Fibroblast of villous mesenchyme (primary cell): Measurements from ENCODE around the gene HUNK. TPM values are rescaled to one million over a fixed set of nuclear protein-coding genes. Genes with fewer than 3 reads are reported as not detected.

Experiments
- DNase-seq: peaks from one replicate; pipeline ENCODE4 v3.0.0-alpha.2; 2010; ENCODE audit warnings: low read depth
- H3K4me3 ChIP-seq: 2 replicates; pipeline ENCODE4 v1.5.1; 2011; ENCODE audit warnings: low read depth, mild to moderate bottlenecking, low read length
- total RNA-seq: library from RNA; depleted of rRNA; stranded (reverse); fragments of >200 nt; gene quantifications from 2 replicates; pipeline ENCODE4 v1.2.3, GENCODE V29; 2012
- TF ChIP-seq, protein P1 (sequence below): IDR thresholded peaks from 2 replicates; pipeline ENCODE4 v1.5.1; 2012; ENCODE audit warnings: low read depth, mild to moderate bottlenecking, low read length; ENCODE audit not compliant: insufficient read depth

The HUNK gene
- total RNA-seq, 1 donor: 1.3 TPM

DNA sequence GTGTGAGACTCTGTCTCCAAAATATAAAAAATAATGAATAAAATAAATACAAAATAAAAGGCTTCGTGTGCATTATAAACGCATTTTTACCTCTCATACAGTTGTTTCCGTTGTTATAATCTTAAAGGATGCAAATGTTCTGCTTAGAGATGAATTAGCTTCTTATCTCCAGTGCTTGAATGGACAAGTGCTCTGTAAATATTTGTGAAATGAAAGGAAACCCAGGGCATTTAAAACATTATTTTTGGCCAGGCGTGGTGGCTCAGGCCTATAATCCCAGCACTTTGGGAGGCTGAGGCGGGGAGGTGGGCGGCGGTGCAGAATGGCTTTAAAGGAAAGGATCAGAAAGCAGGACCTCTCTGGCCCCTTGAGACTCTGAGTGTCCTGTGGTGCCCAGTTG, 94.5 kb downstream of the HUNK start:
- DNase-seq: no peak
- TF ChIP-seq, protein P1, sequence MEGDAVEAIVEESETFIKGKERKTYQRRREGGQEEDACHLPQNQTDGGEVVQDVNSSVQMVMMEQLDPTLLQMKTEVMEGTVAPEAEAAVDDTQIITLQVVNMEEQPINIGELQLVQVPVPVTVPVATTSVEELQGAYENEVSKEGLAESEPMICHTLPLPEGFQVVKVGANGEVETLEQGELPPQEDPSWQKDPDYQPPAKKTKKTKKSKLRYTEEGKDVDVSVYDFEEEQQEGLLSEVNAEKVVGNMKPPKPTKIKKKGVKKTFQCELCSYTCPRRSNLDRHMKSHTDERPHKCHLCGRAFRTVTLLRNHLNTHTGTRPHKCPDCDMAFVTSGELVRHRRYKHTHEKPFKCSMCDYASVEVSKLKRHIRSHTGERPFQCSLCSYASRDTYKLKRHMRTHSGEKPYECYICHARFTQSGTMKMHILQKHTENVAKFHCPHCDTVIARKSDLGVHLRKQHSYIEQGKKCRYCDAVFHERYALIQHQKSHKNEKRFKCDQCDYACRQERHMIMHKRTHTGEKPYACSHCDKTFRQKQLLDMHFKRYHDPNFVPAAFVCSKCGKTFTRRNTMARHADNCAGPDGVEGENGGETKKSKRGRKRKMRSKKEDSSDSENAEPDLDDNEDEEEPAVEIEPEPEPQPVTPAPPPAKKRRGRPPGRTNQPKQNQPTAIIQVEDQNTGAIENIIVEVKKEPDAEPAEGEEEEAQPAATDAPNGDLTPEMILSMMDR: no peak
- no peak overlapping the region for H3K4me3 ChIP-seq

DNA sequence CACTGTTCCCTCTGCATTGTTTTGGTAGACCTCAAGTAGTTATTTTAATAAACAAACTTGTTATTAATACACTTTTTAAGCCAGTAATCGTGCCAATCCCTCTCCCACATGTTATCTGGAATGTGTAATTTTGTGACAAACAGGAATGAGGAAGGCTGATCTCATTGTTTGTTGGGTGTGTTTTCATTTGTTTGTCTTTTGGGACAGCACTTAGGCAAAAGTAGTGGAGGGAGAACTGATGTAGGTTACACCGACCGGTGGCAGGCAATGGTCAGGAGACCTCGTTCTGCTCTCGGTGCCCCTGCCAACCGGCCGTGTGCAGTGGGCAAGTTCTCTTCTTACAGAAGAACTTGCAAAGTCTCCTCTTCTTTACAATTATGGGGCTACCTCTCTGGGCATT, 99.8 kb downstream of the HUNK start:
- DNase-seq: no peak
- H3K4me3 ChIP-seq: no peak overlapping the region
- TF ChIP-seq, protein P1: no peak

DNA sequence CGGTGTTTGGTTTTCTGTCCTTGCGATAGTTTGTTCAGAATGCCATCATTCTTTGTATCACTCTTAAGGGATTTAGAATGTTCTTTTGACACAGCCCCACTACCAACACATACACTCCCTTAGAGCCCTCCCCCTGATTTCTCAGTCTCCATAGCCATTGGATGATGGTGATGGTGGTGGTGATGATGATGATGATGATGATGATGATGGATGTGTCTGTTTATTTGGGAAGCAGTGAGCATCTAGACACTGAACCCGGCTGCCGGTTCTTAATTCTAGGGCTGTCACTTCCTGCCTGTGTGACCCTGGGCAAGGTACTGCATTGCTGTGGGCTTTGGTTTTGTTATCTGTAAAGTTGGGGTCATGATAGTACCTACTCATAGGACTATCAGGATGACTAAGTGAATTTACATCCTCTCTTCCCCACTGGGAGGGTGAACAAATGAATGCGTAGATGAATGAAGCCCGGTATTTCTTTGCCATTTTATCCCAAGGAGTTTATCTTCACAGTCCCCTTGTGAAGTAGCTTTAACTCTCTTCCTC, 100.7 kb downstream of the HUNK start:
- TF ChIP-seq, protein P1: no peak
- H3K4me3 ChIP-seq: no peak overlapping the region
- no peak for DNase-seq

DNA sequence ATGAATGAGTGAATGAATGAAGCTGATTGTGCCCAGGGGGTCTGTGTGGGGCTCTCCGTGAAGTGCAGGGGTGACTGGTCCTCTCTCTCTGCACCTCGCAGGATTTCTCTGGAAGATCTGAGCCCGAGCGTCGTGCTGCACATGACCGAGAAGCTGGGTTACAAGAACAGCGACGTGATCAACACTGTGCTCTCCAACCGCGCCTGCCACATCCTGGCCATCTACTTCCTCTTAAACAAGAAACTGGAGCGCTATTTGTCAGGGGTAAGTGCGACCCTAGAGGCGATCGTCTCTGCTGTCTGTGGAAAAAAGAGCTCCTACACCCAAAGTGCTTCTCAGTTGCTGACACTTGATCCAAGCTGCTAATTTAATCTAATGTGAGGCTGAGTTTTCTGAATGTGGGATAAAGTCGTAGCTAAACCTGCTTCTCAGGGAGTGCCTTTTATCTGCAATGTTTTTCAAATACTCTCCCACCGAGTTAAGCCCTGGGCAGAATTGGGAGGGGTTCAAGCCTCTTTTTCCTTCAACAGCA, 101.7 kb downstream of the HUNK start:
- TF ChIP-seq, protein P1: no peak

DNA sequence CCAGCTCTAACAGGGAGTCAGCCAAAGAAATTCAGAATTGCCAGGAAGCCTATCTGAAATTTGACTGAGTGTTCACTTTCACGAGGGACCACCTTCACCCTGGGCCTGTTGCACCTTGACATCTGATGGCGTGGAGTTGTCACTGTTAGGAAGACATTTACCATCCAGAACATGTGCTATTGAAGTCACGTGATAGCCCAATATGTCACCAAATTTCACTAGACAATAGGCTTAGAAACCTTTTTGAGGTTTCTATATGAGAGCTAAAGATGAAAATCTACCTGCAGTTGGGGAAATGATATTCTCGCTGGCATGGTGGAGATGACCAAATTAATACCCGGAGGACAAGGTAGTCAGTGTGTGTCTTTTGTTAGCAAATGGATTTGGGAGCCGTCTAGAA, 102.7 kb downstream of the HUNK start:
- TF ChIP-seq, protein P1: no peak

More for the DNA sequence above, 101.7 kb downstream of the HUNK start:
- no peak for DNase-seq
- H3K4me3 ChIP-seq: no peak overlapping the region

DNA sequence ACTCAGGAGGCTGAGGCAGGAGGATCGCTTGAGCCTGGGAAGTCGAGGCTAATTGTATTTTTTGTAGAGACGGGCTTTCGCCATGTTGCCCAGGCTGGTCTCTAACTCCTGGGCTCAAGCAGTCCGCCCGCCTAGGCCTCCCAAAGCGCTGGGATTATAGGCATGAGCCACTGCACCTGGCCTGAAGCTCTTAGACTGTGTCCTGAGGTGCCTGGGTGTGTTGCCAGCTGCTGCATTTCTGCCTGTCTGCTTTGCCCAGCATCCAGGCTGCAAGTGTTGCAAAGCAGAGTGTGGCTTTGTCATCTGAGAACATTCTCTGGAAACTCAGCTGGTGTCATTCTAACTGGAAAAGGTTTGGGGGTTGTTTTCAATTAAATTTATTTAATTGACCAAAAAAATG, 105.0 kb downstream of the HUNK start:
- no peak overlapping the region for H3K4me3 ChIP-seq
- TF ChIP-seq, protein P1: no peak
- DNase-seq: no peak

More for the DNA sequence above, 102.7 kb downstream of the HUNK start:
- no peak overlapping the region for H3K4me3 ChIP-seq
- DNase-seq: no peak

DNA sequence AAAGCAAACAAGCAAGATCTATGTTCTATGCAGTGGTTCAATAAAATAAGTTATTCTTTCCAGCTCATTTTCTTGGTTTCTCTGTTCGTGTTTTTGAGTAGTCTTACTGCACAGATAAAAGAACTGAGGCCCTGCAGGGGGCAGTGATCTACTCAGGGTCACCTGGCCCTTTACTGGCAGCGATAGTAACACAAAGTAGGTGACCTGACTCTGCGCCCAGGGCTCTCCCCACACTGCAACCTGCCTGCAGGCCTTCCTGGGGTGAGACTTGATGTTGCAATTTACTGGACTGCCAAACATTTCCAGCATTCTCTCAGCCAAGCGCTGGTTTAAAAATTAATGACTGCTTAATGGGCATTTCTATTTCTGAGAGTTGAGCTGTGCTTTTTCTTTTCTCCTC, 110.3 kb downstream of the HUNK start:
- DNase-seq: no peak
- TF ChIP-seq, protein P1: no peak
- no peak overlapping the region for H3K4me3 ChIP-seq
